HG03520 (cell line): Measurements from ENCODE around the gene TBCA.

Experiments
- ATAC-seq: cut with Tn5 transposase; IDR thresholded peaks from one replicate; pipeline ENCODE4 v1.9.1; 2021; ENCODE audit warnings: mild to moderate bottlenecking, moderate library complexity; ENCODE audit not compliant: unreplicated experiment

TBCA gene

DNA sequence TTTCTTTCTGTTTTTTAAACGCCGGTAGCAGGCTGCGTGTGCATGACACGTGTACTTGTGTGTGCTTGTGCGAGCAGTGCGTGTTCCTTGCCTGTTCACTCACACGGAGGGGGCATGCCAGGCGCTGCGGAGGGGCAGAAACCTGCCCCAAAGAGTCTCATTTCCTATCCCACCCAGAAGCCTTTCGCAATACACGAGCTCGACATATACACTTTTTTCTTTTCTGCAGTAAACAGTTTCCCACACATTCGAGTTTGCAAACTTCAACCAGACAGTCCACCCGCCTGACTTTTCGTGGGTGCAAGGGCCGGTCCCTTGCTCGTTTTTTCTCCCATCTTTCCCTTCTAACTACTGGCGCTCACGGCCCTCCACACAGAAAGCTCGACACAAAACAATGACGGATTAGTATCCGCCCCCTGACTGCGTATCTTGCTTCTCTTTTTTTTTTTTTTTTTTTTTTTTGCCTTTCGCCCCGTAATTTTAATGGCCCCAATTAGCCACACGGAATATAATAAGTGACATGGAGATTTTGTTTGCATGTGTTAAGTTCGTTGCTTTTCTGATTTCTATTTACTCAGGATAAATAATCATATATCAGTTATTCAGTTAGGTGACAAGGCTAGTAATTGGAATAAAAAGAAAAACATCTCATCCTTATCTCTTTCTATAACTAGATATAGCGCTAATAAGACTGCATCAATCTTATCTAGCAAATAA, 132.3 kb downstream of the TBCA start:
- ATAC-seq: no peak

DNA sequence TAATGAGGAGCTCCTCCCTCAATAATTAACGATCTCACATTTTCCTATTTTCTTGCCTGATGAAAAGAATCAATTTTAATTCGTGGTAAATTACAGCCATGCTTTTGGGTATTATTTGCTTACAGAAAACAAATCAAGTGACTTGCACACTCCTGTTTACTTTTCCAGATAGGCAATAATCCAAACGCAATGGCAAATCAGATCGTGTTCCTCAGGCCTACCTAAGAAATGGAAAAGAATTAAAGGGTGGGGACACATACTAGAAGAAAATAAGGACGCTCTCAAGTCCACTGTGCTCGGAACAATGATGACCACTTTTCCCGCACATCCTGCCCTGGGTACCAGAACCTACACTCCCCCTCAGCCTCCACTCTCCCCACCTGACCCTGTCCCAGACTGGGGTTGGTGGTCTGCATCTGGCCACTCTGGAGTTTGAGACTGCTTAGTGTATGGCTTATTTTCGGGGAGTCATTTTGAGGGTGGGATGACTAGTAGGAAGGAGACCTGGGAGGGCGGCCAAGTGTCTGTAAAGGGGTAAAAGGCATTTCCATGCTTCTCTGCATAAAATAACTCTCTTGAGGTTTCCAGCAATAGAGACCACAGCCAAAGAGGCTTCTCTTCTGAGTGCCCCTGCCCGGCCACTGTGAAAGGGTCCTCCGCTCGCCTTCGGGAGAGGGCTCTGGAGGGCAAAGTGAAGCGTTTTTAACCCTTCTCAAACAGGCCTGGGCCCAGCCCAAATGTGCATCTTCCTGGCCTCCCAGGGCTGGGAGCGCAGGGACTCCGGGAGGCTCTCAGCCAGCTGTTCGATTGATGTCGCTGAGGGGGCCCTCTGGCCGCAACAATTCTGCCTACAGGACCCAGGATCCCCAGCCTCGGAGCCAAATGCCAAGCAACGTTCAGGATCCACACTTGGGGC, 133.1 kb downstream of the TBCA start:
- no peak for ATAC-seq

DNA sequence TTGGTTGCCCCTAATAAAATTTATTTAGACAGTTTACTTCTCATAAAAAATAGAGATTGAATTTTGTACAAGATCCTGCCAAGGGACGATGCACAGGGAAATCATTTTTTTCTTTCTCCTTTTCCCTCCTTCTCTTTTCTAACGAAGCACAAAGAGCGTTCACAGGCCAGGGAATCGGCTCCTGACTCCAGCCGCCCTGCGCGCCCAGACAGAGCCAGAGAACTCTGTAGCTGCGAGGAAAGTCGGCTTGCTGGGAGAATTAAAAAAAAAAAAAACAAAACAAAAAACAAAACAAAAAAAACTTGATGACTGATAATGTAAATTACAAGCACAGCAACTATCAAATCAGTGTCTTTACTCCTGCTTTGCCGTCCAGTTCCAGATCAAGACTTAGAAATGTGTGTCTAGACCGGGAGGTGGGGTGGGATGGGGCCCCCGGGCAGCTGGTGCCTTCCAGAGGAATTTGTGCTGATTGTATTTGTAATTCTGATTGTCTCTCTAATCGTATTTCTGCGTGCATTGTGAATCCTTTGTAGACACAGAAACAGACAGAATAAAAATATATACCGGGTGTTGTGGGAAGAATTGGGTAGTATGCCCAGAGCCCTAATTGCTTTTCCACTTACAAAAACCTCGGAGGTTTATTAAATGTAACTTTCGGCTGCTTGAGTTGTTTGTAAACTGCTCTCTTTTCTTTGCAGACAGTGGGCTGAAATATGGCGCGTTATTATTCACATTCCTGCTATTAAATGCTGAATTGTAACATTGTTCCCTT, 134.0 kb downstream of the TBCA start:
- ATAC-seq: no peak

DNA sequence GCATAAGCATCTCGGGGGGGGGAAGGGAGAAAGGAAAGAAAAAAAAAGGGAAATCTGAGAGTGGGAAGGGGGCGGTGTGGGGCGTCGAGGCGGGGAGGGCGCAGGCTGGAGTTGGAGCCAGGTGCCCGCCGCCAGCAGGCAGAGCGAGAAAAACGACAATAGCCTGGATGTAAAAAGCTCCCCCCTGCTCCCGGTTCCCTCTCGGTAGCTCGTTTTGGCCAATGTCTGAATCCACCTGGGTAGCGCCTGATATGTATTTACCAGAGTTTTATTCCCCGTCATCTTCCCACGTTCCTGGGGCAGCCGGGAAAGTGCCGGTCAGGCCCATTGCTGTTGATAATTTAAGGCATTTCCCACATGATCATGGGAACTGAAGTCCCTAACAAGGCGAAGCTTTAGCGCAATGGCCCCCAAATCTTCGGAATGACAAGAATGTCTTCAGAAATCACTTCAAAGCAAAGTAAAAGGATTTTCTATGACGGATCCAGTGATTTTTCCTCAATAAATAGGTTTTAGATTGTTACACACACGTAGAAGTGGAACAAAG, 134.7 kb downstream of the TBCA start:
- no peak for ATAC-seq
